ENCODE data around the gene BACH1.
A peak's percentile ranks its signal among the peaks of the same experiment; 100 is the strongest.

The BACH1 gene

DNA sequence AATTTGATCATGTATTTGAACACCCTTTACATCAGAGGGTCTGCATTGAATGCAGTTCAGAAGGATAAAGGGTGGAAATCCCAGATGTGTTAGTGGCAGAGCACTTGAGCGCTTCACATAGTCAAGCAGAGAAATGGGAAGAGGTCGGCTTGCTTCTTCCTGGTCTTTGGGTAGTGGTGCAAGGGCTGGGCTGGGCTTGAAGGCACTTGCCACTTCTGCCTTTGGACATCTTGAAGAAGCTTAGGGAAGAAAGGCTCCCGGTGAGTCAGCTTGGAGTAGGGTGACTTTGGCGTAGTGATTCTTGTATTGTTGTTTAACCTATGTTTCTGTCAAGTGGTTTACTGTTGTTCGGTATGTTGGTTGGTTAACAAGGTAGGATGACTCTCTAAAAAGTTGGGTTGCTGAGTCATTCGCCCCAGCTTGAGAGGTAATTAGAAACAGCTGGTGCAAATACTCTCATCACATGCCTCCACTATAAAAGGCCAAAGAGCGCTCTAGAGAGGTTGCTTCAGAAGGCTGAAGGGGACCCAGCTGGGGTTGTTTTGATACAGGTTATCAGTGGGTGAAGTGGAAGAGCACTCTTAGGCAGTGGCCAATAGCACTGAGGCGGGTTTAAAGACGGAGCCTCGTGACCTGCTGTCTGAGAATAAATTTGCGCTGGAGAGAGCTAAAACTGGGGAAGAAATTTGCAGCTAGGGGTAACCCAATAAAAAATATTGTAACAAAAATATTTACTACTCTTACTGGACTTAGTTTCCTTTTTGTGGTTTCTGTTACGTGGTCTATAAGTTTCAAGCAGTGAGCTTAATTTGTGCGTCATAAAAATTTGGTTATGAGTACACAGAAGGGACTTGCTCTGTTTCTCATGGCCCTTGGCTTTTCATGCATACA lies 1.4 kb downstream of the BACH1 start:
- no peak for TF ChIP-seq CTCF (IDR thresholded peaks at IDR 0.05; ENCODE audit: low read depth, low read length)
- peak overlapping the region; percentile 75 to 85 for H3K4me3 ChIP-seq (replicated peaks in 1 of 2; ENCODE audit: low read depth in 2 of 2, low read length in 2 of 2)
- DNase-seq (ENCODE audit: low read depth in 2 of 2), result peak; percentile 91 to 96

- no peak for DNase-seq (ENCODE audit: low read depth in 2 of 2)
- H3K4me3 ChIP-seq (replicated peaks in 1 of 2; ENCODE audit: low read depth in 2 of 2, low read length in 2 of 2), result peak overlapping the region; percentile 75 to 85
- no peak for TF ChIP-seq CTCF (IDR thresholded peaks at IDR 0.05; ENCODE audit: low read depth, low read length)
These were observed 2.1 kb downstream of the BACH1 start for GRCh38 chr21:29300807-29301138.

DNA sequence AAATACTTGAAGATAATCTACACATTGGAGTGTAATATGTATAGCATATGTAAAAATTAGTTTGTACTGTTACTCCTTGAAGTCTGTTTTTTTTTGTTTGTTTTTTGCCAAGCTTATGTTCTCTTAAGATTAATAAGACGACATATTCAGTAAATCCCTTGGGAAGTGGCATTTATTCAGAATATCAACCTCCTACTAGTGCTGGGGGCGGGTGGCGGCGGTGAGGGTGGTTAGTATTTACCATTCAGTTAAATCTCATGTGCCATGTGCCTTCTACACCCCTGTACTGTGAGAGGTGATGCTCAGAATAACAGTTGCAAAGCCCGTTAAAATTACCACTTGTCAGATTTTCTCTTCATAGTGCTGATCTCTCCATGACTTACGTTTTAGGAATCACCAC lies 3.0 kb downstream of the BACH1 start:
- TF ChIP-seq CTCF (IDR thresholded peaks at IDR 0.05; ENCODE audit: low read depth, low read length), result no peak
- no peak for DNase-seq (ENCODE audit: low read depth in 2 of 2)
- H3K4me3 ChIP-seq (replicated peaks in 1 of 2; ENCODE audit: low read depth in 2 of 2, low read length in 2 of 2), result peak overlapping the region; percentile 75 to 85

DNA sequence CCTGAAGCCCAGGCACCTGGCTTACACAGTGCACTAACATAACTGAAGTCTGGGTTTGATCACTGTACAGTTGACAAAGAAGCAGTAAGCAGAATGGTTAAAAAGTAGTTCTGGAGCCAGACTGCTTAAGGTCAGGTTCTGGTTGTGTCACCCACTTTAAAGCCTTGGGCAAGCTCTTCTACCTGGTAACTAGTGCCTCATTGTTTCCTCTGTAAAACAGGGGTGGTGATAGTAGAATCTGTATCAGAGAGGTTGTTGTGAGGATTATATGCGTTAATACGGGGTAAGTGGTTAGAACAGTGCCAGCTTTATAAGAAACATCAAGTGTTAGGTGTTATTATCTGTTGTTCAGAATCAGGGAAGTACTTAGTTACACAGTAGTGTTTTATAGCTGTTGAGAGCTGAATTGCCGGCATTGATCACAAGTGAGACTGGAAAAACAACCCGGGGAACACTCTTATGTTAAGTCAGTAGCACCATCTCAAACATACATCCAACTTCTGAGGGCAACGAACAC lies 3.7 kb downstream of the BACH1 start:
- TF ChIP-seq CTCF (IDR thresholded peaks at IDR 0.05; ENCODE audit: low read depth, low read length), result no peak
- no peak overlapping the region for H3K4me3 ChIP-seq (replicated peaks in 1 of 2; ENCODE audit: low read depth in 2 of 2, low read length in 2 of 2)

DNA sequence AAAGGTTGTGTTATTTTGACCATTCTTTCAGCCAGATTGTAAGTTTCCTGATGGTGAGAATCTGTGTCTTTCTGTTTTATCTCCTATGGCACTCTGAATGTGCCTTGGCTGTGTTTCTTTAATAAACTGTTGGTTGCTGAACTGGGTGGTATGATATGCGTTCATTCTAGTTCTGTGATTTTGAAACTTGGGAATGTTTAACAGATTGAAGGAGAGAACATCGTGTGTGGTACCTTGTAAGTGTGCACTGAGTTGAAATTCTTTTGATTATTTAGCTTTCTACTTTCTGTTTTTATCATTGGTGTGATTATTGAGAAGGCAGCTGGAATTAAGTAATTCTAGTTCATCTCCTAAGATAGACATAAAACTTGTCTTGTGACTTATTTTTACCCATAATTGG lies 4.6 kb downstream of the BACH1 start:
- TF ChIP-seq CTCF (IDR thresholded peaks at IDR 0.05; ENCODE audit: low read depth, low read length), result no peak
- DNase-seq (ENCODE audit: low read depth in 2 of 2), result no peak
- H3K4me3 ChIP-seq (replicated peaks in 1 of 2; ENCODE audit: low read depth in 2 of 2, low read length in 2 of 2), result no peak overlapping the region

More for the DNA sequence above, 3.7 kb downstream of the BACH1 start:
- no peak for DNase-seq (ENCODE audit: low read depth in 2 of 2)

DNA sequence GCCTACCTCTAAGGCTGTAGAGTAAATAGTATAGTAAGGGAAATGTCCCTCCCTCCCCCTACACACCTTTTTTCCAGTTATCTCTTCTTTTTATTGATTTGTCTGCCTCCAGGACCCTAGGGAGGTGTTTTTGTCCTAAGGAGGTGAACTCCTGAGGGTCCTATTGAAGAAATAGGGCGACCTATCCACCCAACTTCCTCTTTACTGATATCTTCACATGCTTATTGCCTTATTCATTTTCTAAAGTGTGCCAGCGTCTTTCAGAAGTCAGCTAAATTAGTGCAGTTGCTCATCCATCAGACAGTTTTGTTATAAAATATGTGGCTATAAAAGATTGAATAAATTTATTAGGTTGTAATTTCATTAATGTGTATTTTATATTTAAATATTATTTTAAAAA lies 5.9 kb downstream of the BACH1 start:
- no peak overlapping the region for H3K4me3 ChIP-seq (replicated peaks in 1 of 2; ENCODE audit: low read depth in 2 of 2, low read length in 2 of 2)
- TF ChIP-seq CTCF (IDR thresholded peaks at IDR 0.05; ENCODE audit: low read depth, low read length), result no peak
- DNase-seq (ENCODE audit: low read depth in 2 of 2), result no peak

Measured in cardiac fibroblast (primary cell).